GM21619 (cell line): ENCODE measurements around the gene SH3GL2.

Experiments used
- ATAC-seq: cut with Tn5 transposase; IDR thresholded peaks from one replicate; pipeline ENCODE4 v1.9.1; 2021; ENCODE audit not compliant: unreplicated experiment

SH3GL2 gene

GRCh38 chr9:17653947-17654465 is 75.1 kb downstream of the SH3GL2 start:
- ATAC-seq: no peak

GRCh38 chr9:17656889-17657288 is 78.0 kb downstream of the SH3GL2 start:
- ATAC-seq: no peak

GRCh38 chr9:17658237-17658636 is 79.4 kb downstream of the SH3GL2 start:
- ATAC-seq: no peak

GRCh38 chr9:17660158-17660557 is 81.3 kb downstream of the SH3GL2 start:
- ATAC-seq: no peak

GRCh38 chr9:17665450-17665849 is 86.6 kb downstream of the SH3GL2 start:
- no peak for ATAC-seq

- ATAC-seq: no peak
Observed at GRCh38 chr9:17669206-17669605, 90.3 kb downstream of the SH3GL2 start.

GRCh38 chr9:17682684-17683083 is 103.8 kb downstream of the SH3GL2 start:
- ATAC-seq: no peak

- ATAC-seq: no peak
Observed at GRCh38 chr9:17688834-17689233, 110.0 kb downstream of the SH3GL2 start.

GRCh38 chr9:17694336-17694735 is 115.5 kb downstream of the SH3GL2 start:
- ATAC-seq: no peak

GRCh38 chr9:17695482-17695881 is 116.6 kb downstream of the SH3GL2 start:
- ATAC-seq: no peak

- ATAC-seq: no peak
Observed at GRCh38 chr9:17699615-17700330, 120.9 kb downstream of the SH3GL2 start.

GRCh38 chr9:17706347-17706746 is 127.5 kb downstream of the SH3GL2 start:
- no peak for ATAC-seq

GRCh38 chr9:17719053-17719452 is 140.2 kb downstream of the SH3GL2 start:
- no peak for ATAC-seq

- no peak for ATAC-seq
Observed at GRCh38 chr9:17721954-17722353, 143.1 kb downstream of the SH3GL2 start.

- ATAC-seq: no peak
Observed at GRCh38 chr9:17723656-17724055, 144.8 kb downstream of the SH3GL2 start.

GRCh38 chr9:17725399-17726010 is 146.6 kb downstream of the SH3GL2 start:
- ATAC-seq: no peak

GRCh38 chr9:17726298-17726697 is 147.4 kb downstream of the SH3GL2 start:
- no peak for ATAC-seq

GRCh38 chr9:17730899-17731298 is 152.0 kb downstream of the SH3GL2 start:
- no peak for ATAC-seq

- ATAC-seq: no peak
Observed at GRCh38 chr9:17731308-17731707, 152.4 kb downstream of the SH3GL2 start.

GRCh38 chr9:17734674-17735073 is 155.8 kb downstream of the SH3GL2 start:
- no peak for ATAC-seq

- ATAC-seq: no peak
Observed at GRCh38 chr9:17735859-17736258, 157.0 kb downstream of the SH3GL2 start.

- no peak for ATAC-seq
Observed at GRCh38 chr9:17739022-17739421, 160.2 kb downstream of the SH3GL2 start.

GRCh38 chr9:17739736-17740135 is 160.9 kb downstream of the SH3GL2 start:
- no peak for ATAC-seq
